ENCODE data around the gene SEPTIN12. TPM values are rescaled to one million over a fixed set of nuclear protein-coding genes. Genes with fewer than 3 reads are reported as not detected.
"Not testable (repeated sequence)": the region's sequence is repeated elsewhere in the genome, so short reads cannot be mapped to it uniquely, and the experiment has no call there.

The SEPTIN12 gene
- total RNA-seq, 1 donor from 2014 or later = not detected

DNA sequence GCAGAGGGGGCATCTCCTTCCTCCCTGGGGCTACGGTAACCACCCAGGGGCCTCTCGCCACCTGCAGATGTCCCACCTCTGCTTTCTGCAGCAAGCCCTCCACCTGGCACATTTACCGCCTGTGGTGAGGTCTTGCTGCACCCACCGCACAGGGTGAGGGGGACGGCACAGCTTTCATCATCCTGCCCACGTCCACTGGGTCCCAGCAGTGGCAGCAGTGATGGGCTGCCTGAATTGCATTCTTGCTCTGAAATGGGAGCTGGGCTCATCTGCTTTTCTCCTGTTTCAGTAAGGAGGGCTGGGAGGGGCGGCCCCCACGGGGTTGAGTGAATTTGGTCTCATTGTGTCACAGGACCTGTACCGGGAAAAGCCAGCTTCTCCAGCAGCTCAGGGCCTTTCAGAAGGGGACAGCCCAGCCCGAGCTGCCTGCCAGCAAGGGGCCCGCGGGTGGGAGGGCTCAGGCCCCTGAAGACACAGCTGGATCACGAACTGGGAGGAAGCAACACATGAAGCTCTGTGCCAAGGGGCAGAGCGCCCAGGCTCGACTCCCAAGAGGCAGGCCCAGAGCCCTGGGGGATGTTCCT lies 41.1 kb downstream of the SEPTIN12 start:
- Histone ChIP-seq H3K4me3 (ENCODE audit: low read depth, low read length) (no peak overlapping the region), H3K27me3 (ENCODE audit: control insufficient read depth, insufficient read depth, low read length) (no peaks in the 10 kb centered on the region), H3K36me3 (ENCODE audit: control insufficient read depth, insufficient read depth, low read length) (peaks cover 4% of the 10 kb centered on the region)
- no peak for DNase-seq (ENCODE audit: low read depth)
- TF ChIP-seq CTCF (IDR thresholded peaks at IDR 0.05; ENCODE audit: insufficient read depth, low read length, severe bottlenecking) = no peak
- no peak for FAIRE-seq

GRCh38 chr16:4746215-4746614 lies 41.9 kb downstream of the SEPTIN12 start:
- no peak for FAIRE-seq
- no peak overlapping the region for H3K4me3 ChIP-seq (ENCODE audit: low read depth, low read length)
- no peak for DNase-seq (ENCODE audit: low read depth)

GRCh38 chr16:4745274-4745569 lies 42.9 kb downstream of the SEPTIN12 start:
- H3K4me3 ChIP-seq (ENCODE audit: low read depth, low read length) = no peak overlapping the region
- no peak for FAIRE-seq
- DNase-seq (ENCODE audit: low read depth) = no peak
- no peaks in the 10 kb centered on the region for H3K36me3 ChIP-seq (ENCODE audit: control insufficient read depth, insufficient read depth, low read length)
- TF ChIP-seq CTCF (IDR thresholded peaks at IDR 0.05; ENCODE audit: insufficient read depth, low read length, severe bottlenecking) = no peak
- H3K27me3 ChIP-seq (ENCODE audit: control insufficient read depth, insufficient read depth, low read length) = no peaks in the 10 kb centered on the region

More at GRCh38 chr16:4746215-4746614, 41.9 kb downstream of the SEPTIN12 start:
- Histone ChIP-seq H3K36me3 (ENCODE audit: control insufficient read depth, insufficient read depth, low read length) (peaks cover 3% of the 10 kb centered on the region), H3K27me3 (ENCODE audit: control insufficient read depth, insufficient read depth, low read length) (no peaks in the 10 kb centered on the region)
- no peak for TF ChIP-seq CTCF (IDR thresholded peaks at IDR 0.05; ENCODE audit: insufficient read depth, low read length, severe bottlenecking)

GRCh38 chr16:4744555-4745273 lies 43.4 kb downstream of the SEPTIN12 start:
- Histone ChIP-seq H3K36me3 (ENCODE audit: control insufficient read depth, insufficient read depth, low read length) (no peaks in the 10 kb centered on the region), H3K4me3 (ENCODE audit: low read depth, low read length) (no peak overlapping the region), H3K27me3 (ENCODE audit: control insufficient read depth, insufficient read depth, low read length) (no peaks in the 10 kb centered on the region)
- DNase-seq (ENCODE audit: low read depth) (no peak), FAIRE-seq (no peak)
- TF ChIP-seq CTCF (IDR thresholded peaks at IDR 0.05; ENCODE audit: insufficient read depth, low read length, severe bottlenecking) = no peak

- DNase-seq (ENCODE audit: low read depth) (peak; percentile 47), FAIRE-seq (no peak)
- H3K36me3 ChIP-seq (ENCODE audit: control insufficient read depth, insufficient read depth, low read length) = no peaks in the 10 kb centered on the region
- TF ChIP-seq CTCF (IDR thresholded peaks at IDR 0.05; ENCODE audit: insufficient read depth, low read length, severe bottlenecking) = no peak
- no peaks in the 10 kb centered on the region for H3K27me3 ChIP-seq (ENCODE audit: control insufficient read depth, insufficient read depth, low read length)
- H3K4me3 ChIP-seq (ENCODE audit: low read depth, low read length) = peak overlapping the region; percentile 34
Measured at GRCh38 chr16:4743226-4743878, 44.8 kb downstream of the SEPTIN12 start.

DNA sequence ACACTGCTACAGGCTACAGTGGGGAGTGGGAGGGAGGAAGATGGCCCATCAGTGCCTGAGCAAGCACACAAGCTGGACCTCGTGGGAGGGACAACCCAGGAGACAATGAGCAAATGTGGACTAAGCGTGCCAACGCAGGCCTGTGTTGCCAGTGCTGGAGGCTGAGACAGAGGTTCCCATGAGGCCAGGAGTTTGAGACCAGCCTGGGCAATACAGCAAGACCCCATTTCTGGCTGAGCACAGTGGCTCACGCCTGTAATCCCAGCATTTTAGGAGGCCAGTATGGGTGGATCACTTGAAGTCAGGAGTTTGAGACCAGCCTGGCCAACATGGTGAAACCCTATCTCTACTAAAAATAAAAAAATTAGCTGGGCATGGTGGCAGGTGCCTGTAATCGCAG lies 49.8 kb downstream of the SEPTIN12 start:
- H3K4me3 ChIP-seq (ENCODE audit: low read depth, low read length); H3K27me3 ChIP-seq (ENCODE audit: control insufficient read depth, insufficient read depth, low read length); FAIRE-seq; H3K36me3 ChIP-seq (ENCODE audit: control insufficient read depth, insufficient read depth, low read length); DNase-seq (ENCODE audit: low read depth): not testable (repeated sequence)

All from bronchial epithelial cell (primary cell).